ENCODE results near the gene ATP6V1C2. TPM values are rescaled to one million over a fixed set of nuclear protein-coding genes. Genes with fewer than 3 reads are reported as not detected.

Gene ATP6V1C2
- total RNA-seq, 1 donor = not detected

DNA sequence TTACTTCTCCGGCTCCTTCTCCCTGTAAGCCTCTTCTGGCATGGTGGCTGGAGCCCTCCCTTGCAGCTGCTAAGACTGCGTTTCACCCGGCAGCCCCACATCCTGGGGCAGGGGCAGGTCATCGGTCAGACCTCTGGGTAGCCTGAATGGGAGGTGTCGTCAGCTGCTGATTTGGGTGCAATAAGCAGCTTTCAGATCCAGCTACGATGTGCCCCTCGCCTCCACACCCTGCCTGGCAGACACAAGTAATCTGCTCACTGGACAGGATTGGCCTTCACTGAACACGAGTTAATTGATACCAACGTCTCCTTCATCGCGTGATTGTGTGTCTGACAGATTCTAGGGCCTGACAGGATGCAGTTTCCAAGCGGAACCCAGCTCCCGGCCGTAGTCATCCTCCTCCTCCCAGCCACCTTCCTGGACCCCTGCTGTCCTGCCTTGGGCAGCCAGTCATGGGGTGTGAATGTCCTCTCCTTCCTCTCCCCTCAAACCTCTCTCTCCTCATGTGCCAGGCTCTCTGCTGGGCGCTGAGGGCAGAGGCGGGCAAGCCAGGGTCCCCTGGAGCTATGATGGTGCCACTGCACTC, 110.1 kb downstream of the ATP6V1C2 start:
- H3K4me3 ChIP-seq (ENCODE audit: low read depth, low read length) = no peak overlapping the region
- no peak for TF ChIP-seq CTCF (IDR thresholded peaks at IDR 0.05; ENCODE audit: insufficient read depth, low read length)
- DNase-seq (ENCODE audit: low read depth) = no peak

GRCh38 chr2:10832203-10832936, 110.9 kb downstream of the ATP6V1C2 start:
- DNase-seq (ENCODE audit: low read depth) = peak; percentile 77
- TF ChIP-seq CTCF (IDR thresholded peaks at IDR 0.05; ENCODE audit: insufficient read depth, low read length) = peak; percentile 97
- no peak overlapping the region for H3K4me3 ChIP-seq (ENCODE audit: low read depth, low read length)

DNA sequence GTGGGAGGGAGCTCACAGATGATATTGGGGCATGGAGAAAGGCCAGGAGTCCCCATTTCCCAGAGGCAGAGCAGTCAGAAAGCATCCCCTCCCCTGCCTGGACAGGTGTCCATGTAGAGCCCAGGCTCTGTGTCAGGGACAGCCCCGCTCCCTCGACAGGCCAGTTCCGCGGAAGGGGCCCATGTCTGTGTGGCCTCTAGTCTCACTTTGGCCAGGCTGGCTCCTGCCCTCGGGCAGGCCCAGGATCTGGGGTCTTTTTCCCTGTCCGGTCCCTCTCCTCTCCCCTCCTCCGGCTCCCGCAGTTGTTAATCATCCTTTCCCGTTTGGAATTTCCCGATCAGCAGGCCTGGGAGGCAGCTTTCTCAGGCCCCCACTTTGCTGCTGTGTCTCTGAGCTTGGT, 111.6 kb downstream of the ATP6V1C2 start:
- DNase-seq (ENCODE audit: low read depth) = no peak
- no peak for TF ChIP-seq CTCF (IDR thresholded peaks at IDR 0.05; ENCODE audit: insufficient read depth, low read length)
- no peak overlapping the region for H3K4me3 ChIP-seq (ENCODE audit: low read depth, low read length)

GRCh38 chr2:10834068-10834655, 112.7 kb downstream of the ATP6V1C2 start:
- TF ChIP-seq CTCF (IDR thresholded peaks at IDR 0.05; ENCODE audit: insufficient read depth, low read length) = no peak
- DNase-seq (ENCODE audit: low read depth) = no peak

More at GRCh38 chr2:10834068-10834655, 112.7 kb downstream of the ATP6V1C2 start:
- H3K4me3 ChIP-seq (ENCODE audit: low read depth, low read length) = no peak overlapping the region

Small RNA genes lying within 50 kb of the gene (small RNA-seq; reads per million reads assigned to genes)
- not detected for gene RNU7-138P
- gene RNU7-176P = not detected

Other genes starting within 250 kb of the ATP6V1C2 start
- gene NOL10, start 31.7 kb upstream of the ATP6V1C2 start, total RNA-seq (ENCODE audit: low replicate concordance) = 45.7 and 47.9 TPM in 2 replicates
- 203 and 277 TPM in 2 replicates for gene PDIA6, start 91.2 kb downstream of the ATP6V1C2 start, total RNA-seq (ENCODE audit: low replicate concordance)
- not detected in 2 replicates for gene KCNF1, start 190.3 kb downstream of the ATP6V1C2 start, total RNA-seq (ENCODE audit: low replicate concordance)

Measured in fibroblast of the aortic adventitia (primary cell).